NCI-H128 (cell line): Measurements from ENCODE around the gene NANOGP8.
"Not testable (repeated sequence)": the region's sequence is repeated elsewhere in the genome, so short reads cannot be mapped to it uniquely, and the experiment has no call there.

ENCODE experiments used
- DNase-seq: peaks from one replicate; lab custom pipeline; 2025; ENCODE audit not compliant: unreplicated experiment; lab: John Stamatoyannopoulos, UW

Gene NANOGP8

DNA sequence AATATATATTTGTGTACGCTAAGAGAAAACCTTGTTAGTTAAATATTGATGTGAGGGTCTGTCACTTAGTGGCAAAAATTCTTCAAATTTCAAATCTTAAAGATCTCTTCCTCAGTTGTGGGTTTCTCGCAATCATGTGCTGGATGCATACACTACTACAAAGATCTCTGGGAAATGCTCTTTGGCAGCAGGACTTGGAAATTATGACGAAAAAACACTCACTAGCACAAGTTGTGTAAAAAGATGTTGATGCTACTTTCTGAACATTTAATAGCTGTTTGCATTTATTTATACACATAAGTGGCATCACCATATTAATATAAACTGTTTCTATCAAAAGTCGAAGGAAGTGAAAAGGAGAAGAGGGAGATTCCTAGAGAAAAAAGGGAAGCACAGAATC, 10.8 kb upstream of the NANOGP8 start:
- no peak for DNase-seq

DNA sequence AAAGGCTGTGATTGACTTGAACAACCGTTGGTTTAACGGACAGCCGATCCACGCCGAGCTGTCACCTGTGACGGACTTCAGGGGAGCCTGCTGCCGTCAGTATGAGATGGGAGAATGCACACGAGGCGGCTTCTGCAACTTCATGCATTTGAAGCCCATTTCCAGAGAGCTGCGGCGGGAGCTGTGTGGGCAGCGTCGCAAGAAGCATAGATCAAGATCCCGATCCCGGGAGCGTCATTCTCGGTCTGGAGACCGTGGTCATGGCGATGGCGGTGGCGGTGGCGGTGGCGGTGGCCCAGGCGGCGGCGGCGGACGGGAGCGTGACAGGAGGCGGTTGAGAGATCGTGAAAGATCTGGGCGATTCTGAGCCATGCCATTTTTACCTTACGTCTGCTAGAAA, 7.8 kb upstream of the NANOGP8 start:
- no peak for DNase-seq

DNA sequence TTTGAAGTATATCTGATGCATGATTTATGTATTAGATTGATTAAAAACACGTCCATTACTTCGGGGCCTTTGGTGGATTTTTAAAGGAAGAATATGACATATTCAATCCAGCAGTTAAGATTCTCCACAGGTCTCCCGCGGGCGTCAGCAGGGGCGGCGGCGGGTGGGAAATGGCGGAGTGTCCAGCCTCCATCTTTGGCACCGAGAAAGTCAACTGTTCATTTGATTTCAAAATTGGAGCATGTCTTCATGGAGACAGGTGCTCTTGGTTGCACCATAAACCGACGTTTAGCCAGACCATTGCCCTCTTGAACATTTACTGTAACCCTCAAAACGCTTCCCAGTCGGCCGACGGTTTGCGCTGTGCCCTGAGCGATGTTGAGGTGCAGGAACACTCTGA, 7.2 kb upstream of the NANOGP8 start:
- no peak for DNase-seq

DNA sequence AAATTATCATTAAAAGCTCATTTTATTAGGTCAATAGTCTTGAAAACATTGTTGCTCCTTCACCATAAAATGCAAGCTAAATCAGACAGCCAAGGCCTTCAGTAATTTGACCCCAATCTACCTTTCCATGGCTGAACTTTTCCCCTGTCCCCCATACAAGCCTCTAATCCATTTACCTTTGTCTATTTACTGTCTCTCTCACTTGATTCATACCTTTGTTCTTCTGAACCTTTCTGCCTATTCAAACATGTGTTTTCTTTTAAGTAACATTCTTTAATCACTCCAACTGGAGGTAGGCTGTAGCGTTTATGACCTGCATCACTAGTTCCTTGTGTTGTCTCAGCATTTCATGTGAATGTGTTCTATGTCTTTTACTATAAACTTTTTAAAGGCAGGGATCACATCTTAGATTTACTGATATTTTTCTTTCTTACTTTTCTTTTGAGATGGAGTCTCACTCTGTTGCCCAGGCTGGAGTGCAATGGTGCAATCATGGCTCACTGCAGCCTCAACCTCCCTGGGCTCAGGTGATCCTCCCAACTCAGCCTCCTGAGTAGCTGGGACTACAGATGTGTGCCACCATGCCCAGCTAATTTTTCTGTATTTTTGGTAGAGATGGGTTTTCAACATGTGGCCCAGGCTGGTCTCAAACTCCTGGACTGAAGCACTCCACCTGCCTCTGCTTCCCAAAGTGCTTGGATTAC, 5.2 kb upstream of the NANOGP8 start:
- DNase-seq, result no peak

DNA sequence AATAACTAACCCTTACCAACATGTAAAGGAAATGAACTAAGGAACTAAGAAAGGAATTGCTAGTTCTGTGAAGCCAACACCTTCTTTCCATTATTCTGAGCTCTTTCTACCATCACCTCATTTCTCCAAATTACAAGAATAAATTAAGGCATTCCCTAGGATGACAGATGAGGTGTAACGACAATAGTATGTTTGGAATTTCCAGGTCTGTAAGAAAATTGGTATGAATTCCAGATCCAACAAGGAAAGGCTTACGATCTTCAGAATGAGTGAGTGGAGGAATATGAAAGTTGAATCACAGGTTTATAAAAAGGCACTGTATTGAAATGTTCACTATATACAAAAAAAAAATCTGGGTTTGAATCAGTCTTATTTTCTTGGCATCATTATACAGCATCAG, 4.5 kb upstream of the NANOGP8 start:
- DNase-seq, result no peak

DNA sequence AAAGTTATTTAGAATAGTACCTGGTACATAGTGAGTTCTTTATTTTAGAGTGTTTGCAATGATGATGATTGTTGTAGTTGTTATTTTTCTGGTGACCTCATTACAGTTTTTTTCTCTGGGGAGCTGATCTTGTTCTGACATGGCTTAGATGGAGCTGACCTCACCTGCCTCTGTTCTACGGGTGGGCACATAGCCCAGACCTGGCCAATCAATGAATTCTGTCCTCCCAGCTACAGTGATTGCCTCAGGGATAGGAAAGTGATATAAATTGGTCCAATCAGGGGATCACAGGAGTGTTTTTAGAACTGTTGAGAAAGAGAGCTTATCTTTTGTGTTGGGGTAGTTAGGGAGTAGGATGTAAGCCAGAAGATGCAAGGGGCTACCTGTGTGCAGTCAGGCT, 3.2 kb upstream of the NANOGP8 start:
- DNase-seq, result no peak

DNA sequence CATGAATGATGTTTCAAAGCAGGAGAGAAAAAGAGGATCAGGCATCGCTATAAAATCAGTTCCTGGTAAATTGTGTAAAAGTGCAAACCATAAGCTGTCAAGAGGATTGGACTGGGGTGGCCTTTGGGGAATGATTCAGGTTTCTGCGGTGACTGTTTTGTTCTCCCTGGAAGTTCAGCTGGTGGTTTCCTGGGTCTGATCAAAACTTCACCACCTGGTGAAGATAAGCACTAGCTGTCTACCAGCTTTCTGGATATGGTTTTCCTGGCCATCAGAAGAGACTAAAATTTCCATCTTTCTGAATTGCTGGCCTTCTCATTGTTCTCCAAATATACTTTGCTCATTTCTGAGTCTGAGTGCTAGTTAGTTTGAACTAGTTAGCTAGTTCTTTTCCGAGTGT, 2.7 kb upstream of the NANOGP8 start:
- no peak for DNase-seq

DNA sequence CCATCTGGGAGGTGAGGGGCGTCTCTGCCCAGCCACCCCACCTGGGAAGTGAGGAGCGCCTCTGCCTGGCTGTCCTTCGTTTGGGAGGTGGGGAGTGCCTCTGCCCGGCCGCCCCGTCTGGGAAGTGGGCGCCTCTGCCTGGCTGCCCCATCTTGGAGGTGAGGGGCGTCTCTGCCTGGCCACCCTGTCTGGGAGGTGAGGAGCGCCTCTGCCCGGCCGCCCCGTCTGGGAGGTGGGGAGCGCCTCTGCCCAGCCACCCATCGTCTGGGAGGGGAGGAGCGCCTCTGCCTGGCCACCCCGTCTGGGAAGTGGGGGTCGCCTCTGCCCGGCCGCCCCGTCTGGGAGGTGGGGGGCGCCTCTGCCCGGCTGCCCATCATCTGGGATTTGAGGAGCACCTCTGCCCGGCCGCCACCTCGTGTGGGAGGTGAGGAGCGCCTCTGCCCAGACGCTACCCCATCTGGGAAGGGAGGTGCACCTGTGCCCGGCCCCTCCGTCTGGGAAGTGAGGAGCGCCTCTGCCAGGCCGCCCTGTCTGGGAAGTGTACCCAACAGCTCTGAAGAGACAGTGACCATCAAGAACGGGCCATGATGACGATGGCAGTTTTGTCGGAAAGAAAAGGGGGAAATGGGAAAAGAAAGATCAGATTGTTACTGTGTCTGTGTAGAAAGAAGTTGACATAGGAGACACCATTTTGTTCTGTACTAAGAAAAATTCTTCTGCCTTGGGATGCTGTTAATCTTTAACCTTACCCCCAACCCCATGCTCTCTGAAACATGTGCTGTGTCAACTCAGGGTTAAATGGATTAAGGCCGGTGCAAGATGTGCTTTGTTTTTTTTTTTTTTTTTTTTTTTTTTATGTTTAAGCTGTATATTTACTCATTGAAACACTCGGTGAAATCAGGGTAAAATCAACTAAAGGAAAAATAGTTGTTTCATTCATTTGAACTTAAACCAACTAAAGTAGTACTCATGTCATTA, 2.4 kb downstream of the NANOGP8 start:
- DNase-seq, result not testable (repeated sequence)

DNA sequence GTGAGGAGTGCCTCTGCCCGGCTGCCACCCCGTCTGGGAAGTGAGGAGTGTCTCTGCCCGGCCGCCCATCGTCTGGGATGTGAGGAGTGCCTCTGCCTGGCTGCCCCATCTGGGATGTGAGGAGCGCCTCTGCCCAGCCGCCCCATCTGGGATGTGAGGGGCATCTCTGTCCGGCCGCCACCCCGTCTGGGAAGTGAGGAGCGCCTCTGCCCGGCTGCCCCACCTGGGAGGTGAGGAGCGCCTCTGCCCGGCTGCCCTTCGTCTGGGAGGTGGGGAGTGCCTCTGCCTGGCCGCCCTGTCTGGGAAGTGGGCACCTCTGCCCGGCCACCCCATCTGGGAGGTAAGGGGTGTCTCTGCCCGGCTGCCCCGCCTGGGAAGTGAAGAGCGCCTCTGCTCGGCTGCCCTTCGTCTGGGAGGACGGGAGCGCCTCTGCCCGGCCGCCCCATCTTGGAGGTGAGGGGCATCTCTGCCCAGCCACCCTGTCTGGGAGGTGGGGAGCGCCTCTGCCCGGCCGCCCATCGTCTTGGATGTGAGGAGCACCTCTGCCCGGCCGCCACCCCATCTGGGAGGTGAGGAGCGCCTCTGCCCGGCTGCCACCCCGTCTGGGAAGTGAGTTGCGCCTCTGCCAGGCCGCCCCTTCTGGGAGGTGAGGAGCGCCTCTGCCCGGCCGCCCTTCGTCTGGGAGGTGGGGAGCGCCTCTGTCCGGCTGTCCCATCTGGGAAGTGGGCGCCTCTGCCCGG, 3.3 kb downstream of the NANOGP8 start:
- DNase-seq, result not testable (repeated sequence)

DNA sequence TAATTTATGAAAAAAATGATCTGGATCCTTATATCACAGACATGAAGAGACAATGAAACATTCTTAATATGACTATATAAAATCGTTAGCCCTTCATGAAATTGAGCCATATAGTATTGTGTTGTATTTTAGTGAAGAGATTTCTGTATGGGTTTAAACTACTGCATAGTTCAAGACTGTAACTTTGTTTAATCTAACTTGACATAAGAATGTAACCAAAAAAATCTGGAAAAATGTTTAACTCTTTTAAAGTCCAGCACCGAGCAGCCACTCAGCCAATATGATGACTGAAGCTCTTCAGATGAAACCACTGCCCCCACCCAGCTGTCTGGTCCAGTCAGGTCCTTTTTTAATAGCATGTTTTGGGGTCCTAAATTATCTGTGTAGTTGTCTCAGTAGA, 4.9 kb downstream of the NANOGP8 start:
- DNase-seq, result no peak

DNA sequence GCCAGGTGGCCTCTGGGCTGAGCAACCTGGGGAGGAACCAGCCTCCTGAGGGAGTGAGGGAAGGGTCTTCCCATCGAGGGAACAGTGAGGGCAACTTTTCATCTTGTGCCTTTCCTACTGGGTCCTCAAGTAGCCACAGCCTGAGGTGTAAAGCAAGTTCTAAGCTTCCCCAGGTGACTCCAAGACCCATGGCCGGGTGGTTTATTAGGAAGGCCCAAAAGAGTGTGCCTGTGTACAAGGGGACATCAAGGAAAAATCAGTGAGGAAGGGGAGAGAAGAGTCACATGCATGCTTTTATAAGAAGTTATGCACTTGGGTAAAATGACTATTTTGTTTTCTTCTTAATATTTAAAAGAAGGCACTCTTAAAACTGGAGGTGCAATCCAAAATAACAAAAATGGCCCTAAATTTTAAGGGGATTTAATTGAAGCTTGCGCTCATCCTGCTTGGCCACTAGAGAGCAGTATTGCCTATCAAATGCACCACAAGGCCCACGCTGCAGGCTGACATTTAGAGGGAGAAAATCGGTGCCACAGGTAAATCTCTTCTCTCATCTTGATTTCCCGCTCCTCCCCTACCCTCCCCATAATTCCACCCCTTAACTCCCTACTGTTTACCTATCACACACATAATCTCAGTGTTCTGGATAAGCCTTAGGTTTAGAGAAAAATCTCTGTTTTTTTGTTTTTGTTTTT, 6.7 kb downstream of the NANOGP8 start:
- DNase-seq, result no peak

DNA sequence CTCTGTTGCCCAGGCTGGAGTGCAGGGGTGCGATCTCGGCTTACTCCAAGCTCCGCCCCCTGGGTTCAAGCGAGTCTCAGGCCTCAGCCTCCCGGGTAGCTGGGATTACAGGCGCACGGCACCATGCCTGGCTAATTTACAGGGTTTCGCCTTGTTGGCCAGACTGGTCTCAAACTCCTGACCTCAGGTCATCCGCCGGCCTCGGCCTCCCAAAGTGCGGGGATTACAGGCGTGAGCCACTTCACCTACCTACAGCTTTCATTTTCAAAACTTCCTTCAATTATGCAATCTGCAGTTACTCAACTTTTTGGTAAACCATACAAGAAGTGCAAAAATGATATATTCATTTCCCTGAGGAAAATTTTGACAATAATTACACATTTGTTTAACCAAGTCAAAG, 14.0 kb downstream of the NANOGP8 start:
- DNase-seq, result no peak

DNA sequence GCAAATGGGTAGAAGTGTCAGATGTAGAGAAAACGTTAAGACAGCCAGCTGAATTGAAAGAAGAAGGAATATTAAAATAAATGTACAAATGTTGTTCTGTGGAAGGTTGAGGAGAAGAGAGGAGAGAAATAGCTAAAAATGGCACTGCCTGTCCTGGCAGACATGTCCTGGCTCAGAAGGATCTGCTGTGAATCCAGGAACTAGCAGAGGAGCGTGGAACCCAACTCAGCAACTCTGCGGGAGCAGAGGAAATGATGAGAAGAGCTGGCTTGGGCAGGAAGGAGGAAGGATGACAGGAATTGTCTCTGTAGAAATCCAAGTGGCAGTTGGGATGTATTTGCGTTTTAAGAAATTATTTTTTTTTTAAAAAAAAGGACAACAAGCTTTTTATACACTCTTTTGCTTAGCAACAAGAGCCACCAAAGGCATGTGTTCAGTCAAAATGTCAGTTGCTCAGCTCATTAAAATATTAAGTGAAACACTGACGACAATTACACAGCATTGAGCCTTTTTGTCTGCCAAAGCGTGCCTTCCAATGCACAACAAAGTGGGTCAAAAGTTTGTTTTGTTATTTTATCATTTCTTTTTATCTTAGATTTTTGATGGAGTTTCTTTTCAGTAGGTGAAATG, 16.1 kb downstream of the NANOGP8 start:
- no peak for DNase-seq

DNA sequence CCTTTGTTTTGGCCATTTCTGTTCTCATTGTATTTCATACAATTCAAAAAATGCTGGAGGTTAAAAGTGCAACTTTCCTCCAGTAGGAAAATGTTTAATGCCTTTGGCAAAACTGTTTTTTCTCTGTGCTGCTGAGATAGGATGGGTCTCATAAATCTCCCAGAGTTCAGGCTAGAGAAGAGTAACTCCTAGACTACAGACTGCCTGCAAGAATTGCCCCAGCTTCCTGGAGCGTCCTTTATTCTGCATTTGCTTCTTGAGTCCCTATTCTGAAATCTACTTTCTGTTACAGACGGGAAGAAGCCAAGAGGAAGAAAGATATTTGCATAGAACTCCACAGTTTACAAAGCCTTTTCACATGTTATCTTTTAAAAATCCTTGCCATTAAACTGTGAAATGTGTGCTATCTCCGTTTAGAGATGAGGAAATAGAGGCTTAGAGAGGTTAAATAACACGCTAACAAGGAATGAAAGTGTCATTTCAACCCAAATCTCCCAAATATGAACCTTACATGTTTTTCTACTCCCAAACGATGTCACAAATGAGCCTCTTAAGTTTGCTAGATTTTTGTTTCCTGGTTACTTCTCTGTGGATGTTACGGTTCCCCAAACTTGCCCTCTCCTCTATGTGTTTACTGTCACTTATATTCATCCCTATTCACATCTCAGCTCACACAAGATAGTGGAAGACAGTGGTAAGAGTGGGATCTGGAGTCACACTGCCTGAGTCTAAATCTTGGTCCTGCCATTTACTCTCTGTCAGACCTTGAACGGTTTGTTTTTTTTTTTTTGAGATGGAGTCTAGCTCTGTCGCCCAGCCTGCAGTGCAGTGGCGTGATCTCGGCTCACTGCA, 17.4 kb downstream of the NANOGP8 start:
- DNase-seq, result no peak

DNA sequence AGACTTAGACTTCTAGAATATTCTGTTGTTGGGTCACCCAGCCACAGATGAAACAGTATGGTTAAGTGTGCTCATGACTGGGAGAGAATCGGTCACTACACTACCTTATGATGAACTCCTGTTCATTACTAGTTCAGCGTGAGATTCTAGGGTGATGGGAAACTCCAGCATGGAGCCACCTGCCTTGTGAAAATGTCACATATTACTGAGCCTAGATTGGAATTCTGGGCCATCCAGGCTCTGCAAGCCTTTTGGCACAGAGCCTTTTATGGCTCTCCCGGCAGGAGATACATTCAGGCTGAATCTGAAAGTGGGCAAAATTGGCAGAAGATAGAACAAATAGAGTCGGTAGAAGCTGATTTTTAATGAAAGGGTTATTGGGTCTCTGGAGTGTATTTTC, 19.0 kb downstream of the NANOGP8 start:
- no peak for DNase-seq

DNA sequence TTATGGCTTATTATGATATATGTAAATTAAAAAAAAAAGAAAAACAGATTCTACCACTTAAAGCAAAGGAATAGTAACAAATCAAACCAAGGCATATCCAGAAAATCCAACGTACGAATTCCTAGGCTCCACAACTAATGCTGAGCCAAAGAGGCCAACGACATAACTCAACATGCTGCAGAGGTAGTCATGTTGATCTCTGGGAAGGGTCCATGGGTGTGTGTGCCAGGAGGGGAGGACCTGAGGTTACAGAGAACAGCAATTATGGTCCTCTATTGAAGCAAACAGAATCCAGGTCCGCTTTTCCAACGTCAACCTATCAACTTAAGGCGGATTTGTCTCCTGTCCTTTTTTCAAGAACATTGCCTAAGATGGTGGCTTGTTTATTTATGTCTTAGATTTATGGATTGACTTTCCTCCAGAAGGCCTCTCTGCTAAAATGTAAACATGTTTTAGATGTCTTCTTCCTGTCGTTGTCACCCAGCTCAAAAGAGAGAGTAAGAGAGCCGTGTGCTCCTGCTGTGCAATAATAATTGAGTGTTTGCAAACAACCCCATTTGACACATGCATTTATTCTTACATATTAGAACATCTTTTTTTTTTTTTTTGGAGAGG, 20.4 kb downstream of the NANOGP8 start:
- no peak for DNase-seq

DNA sequence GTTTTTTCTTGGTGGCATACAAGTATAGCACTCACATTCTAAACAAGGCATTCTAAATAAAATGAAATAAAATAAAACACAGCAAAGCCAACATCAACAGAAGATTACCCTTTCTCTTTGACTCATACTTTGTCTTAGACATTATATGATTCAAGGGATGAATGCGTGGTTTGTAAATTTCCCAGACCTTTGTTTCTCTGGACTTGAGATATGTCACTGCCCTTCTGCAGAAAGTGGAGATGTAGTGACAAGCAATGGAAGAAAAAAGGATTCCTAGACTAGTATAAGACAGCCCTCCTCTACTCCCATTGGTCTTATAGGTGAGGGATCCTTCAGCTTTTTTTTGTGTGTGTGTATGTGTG, 22.4 kb downstream of the NANOGP8 start:
- DNase-seq, result no peak

DNA sequence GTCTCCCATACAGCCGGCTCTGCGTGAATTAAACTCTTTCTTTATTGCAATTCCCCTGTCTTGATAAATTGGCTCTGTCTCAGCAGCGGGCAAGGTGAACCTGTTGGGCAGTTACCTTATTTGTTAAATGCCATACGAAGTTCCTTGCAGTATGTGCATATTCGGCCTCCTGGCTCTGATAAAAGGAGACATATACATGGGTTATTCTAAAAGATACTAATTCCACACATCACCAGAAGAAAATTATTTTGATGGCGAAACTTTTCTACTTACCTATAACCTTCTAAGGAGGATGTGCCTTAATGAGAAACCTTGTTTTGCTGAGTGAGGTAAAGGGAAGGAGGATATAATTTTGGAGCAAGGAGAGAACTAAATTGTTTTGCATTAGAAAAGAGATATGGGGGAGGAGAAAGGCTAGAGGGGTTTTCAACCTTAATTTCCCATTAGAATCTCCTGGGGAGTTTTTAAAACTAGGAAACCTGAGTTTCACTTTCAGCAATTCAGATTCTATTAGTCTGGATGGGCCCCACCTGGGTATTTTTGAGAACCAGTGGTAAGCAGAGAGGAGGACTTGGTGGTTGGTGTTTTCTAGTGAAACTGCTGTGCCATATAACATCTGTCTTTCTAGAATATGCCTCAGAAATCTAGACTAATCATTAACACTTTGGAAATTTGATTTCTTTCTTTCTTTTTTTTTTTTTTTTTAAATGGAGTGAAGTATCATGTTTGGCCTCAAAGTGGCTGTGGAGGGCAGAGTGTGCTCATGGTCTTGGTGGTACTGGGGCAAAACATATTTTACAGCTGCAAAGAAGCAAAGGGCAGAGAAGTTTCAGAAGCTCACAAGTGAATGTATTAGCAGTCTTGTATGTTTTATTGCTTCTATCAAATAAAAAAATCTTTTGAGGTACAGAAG, 23.0 kb downstream of the NANOGP8 start:
- no peak for DNase-seq
